ENCODE measurements around the gene ANKRD12. TPM values are rescaled to one million over a fixed set of nuclear protein-coding genes. Genes with fewer than 3 reads are reported as not detected.
A peak's percentile ranks its signal among the peaks of the same experiment; 100 is the strongest.
"Not testable (repeated sequence)": the region's sequence is repeated elsewhere in the genome, so short reads cannot be mapped to it uniquely, and the experiment has no call there.

The ANKRD12 gene
- 44.1 TPM for total RNA-seq
- long read RNA-seq, partial matches to known transcripts: 2 of 8 reads
- long read RNA-seq, other reads (novel, unspliced or antisense): 6 of 8 reads

DNA sequence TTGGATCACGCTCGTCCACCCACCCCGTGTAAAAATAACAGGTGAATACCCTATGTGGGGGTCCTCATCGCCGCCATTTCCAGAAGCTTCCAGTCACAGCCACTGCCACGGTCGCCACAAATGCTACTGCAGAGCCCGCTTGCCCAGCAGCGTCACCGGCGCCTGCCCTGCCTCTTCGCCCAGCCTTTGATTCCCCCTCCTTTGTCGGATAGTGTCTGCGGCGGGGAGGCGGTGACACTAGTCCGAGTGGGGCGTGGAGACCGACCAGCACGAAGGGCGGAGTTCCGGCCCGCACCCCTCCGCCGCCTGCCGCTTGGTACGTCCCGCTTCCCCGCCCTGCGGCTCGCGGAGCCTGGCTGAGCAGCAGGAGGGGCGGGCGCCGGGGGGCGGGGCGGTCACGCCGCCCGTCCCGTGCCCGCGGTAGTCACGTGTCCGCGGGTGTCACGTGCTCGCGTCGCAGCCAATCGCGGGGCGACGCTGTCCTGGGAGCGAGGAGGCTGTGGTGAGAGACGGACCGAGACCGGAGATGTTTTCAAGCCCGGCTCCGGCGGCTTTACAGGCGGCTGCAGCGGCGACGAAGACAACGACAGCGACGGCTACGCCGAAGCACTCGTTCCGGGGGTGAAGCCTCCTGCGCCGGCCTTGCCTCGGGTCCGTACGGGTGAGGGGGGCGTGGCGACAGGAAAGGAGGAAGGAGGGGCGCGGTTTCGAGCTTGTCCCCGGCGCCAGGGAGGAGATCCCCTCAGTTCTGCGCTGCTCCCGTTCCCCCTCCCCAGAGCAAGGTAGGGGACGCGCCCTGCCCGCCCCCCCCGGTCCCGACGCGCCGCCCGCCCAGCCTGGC lies at the start of gene ANKRD12:
Gene ANKRD12 (plus strand): TSS at position 467 of the 841 bp plus-strand sequence. CDS start 45,652 bp downstream, outside the sequence.
- intact Hi-C loops (cut with DNase I): loop anchor here (1.0 kb wide), 1 partner anchor 34 kb away; the partner anchor contains the start of gene NDUFV2
- peak; percentile 99 for DNase-seq (ENCODE audit: missing footprints)
- ATAC-seq: peak; percentile 98

- no peak for DNase-seq (ENCODE audit: missing footprints)
- no peak for ATAC-seq
- intact Hi-C loops (cut with DNase I): no loop called here
Observed at GRCh38 chr18:9087144-9087543, 49.4 kb upstream of the ANKRD12 start.

GRCh38 chr18:9088252-9088651 lies 48.3 kb upstream of the ANKRD12 start:
- no peak for DNase-seq (ENCODE audit: missing footprints)
- intact Hi-C loops (cut with DNase I): no loop called here
- ATAC-seq: no peak

GRCh38 chr18:9088727-9089126 lies 47.9 kb upstream of the ANKRD12 start:
- not testable (repeated sequence) for ATAC-seq; DNase-seq (ENCODE audit: missing footprints)

GRCh38 chr18:9090578-9090977 lies 46.0 kb upstream of the ANKRD12 start:
- DNase-seq (ENCODE audit: missing footprints) (no peak), ATAC-seq (no peak)
- intact Hi-C loops (cut with DNase I): no loop called here

More at GRCh38 chr18:9088727-9089126, 47.9 kb upstream of the ANKRD12 start:
- intact Hi-C loops (cut with DNase I): not testable (repeated sequence)

- ATAC-seq: no peak
- intact Hi-C loops (cut with DNase I): no loop called here
- DNase-seq (ENCODE audit: missing footprints): no peak
Observed at GRCh38 chr18:9091066-9091476, 45.5 kb upstream of the ANKRD12 start.

DNA sequence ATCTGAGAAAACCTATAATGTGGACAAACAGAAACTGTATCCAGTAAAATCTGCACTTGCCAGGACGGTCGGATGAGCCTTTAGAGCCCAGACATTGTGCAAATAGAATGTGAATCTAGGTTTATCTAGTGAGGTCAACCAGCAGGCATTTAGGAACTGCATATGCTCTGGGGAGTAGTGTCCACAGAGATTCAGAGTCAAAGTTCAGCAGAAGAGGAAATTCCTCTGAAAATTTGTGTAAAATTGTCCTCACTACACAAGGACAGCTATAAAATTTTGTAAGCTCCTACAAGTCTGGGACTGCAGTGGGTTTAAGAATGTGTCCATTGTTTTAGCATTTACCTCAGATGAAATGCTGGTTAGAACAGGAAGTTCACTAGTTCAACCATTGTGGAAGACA lies 43.9 kb upstream of the ANKRD12 start:
- no peak for ATAC-seq
- intact Hi-C loops (cut with DNase I): no loop called here
- DNase-seq (ENCODE audit: missing footprints): no peak

DNA sequence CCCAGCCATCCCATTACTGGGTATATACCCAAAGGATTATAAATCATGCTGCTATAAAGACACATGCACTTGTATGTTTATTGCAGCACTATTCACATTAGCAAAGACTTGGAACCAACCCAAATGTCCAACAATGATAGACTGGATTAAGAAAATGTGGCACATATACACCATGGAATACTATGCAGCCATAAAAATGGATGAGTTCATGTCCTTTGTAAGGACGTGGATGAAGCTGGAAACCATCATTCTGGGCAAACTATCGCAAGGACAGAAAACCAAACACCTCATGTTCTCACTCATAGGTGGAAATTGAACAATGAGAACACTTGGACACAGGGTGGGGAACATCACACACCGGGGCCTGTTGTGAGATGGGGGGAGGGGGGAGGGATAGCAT lies 43.5 kb upstream of the ANKRD12 start:
- ATAC-seq; intact Hi-C loops (cut with DNase I); DNase-seq (ENCODE audit: missing footprints): not testable (repeated sequence)

GRCh38 chr18:9094307-9095226 lies 42.0 kb upstream of the ANKRD12 start:
- no peak for DNase-seq (ENCODE audit: missing footprints)
- no peak for ATAC-seq
- intact Hi-C loops (cut with DNase I): no loop called here

DNA sequence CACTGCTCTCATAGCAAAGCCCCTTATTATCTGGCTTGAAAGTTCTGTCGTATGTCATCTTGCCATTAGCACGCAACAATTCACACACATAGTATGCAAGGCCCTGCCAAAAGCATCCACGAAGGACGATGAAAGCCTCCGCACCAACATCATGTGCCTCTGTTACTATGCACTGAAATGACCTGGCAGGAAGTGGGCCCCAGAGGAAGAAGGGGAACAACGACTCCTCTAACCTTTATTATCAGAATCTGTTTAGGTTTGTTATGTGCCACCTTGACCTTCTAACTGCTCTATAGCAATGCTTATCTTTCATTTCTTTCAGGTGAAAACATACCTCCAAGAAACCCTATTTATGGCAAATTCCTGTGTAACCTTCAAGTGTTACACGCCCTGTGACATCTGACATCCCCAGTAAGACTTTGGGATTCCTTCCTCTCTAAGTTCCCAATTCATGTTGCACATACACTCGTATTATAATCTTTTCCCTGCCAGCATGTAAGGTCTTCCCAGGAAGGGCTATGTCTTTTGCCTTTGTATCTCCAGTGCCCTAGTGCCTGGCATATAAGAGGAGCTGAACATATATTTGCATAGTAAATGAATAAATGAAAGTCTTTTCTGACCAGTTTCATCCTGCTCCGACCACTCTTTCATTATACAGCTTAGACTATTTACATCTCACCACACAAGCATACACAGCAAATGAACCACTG lies 41.1 kb upstream of the ANKRD12 start:
- intact Hi-C loops (cut with DNase I): no loop called here
- DNase-seq (ENCODE audit: missing footprints): no peak
- ATAC-seq: no peak

DNA sequence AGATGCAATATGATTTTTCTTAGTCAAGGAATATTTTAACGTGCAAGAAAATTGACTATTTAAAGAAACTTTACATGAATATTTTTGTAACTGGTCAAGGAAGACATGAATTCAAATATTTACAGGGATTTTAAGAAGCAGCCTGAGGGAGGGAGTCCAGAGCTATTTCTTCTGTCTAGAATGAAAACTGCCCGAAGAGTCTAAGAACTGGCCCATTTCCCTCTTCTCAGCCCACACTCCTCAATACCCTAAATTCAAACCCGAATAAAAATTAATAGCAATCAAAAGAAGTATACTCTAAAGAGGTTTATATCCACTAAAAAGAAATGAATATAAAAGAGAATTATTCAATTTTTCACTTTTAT lies 40.6 kb upstream of the ANKRD12 start:
- no peak for ATAC-seq
- no peak for DNase-seq (ENCODE audit: missing footprints)
- intact Hi-C loops (cut with DNase I): no loop called here

- ATAC-seq (no peak), DNase-seq (ENCODE audit: missing footprints) (no peak)
- intact Hi-C loops (cut with DNase I): no loop called here
Observed at GRCh38 chr18:9096685-9097084, 39.9 kb upstream of the ANKRD12 start.

DNA sequence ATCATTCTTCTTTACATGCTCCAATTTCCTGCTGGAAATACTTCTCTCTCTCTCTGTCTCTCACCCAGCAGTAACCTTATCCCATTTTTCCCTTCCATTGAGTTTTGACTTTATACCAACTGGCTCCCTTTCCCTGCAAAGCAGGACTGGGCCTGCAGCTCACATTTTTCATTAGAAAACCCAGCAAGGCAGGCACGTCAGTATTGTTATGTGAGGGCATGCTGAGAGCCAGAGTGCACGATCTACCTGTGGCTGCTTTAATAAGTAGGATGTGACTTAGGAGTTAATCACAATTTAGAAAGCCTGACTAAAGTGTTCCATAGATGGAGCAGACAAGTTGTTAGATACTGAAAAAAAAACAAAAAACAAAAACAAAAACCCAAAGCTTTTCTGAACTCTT lies 39.2 kb upstream of the ANKRD12 start:
- DNase-seq (ENCODE audit: missing footprints): no peak
- no peak for ATAC-seq
- intact Hi-C loops (cut with DNase I): no loop called here

- no peak for DNase-seq (ENCODE audit: missing footprints)
- ATAC-seq: no peak
- intact Hi-C loops (cut with DNase I): no loop called here
Observed at GRCh38 chr18:9100796-9101195, 35.8 kb upstream of the ANKRD12 start.

DNA sequence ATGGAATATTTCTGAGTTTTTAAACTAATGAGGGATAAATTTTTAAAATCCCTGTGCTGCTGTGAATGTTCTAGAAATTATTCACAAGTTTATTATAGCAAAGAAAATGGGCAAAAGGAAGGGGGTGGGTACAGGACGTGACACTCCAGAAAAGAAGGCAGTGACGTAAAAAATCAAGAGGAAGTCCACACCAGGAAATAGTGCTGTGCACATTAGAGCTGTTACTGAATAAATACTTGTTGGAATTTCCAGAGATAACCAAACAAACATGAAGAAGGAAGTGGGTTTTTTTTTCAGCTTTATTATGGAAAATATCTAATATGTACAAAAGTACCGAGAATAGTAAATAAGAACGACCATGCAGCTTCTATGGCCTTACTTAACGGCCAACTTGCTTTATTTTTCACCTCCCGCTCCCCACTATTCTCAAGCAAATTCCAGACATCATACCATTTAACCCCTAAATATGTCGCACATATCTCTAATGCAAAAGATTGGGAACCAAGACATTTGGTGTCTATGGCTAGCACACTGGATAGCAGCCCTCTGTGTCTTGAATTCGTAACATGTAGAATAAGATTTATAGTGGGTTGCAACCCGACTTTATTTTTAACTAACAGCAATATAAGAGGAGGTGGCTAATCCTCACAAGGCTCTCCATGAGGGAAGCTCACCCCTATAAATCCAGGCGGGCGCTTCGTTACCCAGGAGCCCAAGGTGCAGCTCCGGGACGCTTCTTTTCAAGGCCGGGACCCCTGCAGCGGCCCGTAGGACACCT lies 34.7 kb upstream of the ANKRD12 start:
- intact Hi-C loops (cut with DNase I): loop anchor here (1.0 kb wide), 1 partner anchor 34 kb away; the partner anchor contains the start of gene ANKRD12
- ATAC-seq: no peak
- no peak for DNase-seq (ENCODE audit: missing footprints)

DNA sequence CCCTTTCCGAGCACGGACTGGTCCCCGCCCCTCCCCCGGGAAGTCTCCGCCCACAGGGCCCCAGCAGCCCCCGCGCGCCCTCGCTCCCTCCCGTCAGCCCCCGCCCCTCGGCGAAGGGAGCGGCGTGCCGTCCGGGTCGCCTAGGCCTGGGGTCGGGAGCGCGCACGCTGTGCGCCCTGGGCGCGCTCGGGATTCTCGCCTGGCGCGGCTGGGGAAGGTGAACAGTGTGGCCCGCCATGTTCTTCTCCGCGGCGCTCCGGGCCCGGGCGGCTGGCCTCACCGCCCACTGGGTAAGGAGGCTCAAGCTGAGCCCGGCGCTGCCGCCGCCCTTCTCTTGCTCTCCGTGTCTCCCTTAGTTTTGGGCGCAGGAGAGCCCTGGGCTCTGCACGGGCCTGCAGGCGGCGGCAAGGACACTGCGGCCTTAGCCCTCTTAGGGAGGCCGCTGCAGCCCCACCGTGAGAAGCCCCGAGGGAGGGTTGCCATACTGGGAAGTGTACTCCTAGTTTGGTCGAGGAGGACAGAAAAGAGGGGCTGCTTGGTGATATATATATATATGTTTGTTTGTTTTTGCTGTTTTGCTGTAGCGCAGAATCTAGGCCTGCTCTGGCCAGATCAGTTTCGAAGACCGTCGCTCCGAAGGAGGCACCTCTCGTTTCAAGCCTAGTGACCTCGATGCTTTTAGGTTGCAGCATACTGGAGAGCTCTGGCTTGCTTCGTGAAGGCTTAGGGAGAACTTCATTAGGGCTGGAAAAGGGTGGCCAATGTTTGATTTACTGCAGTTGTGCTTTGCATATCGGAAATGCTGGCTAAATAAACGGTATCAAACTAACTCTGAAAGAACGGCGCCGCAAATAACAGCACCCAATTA lies 33.8 kb upstream of the ANKRD12 start, which contains the start of gene NDUFV2:
Gene NDUFV2 (plus strand): TSS at position 192 of the 868 bp plus-strand sequence. CDS start 45 bp downstream, at position 237.
- peak; percentile 99 for ATAC-seq
- intact Hi-C loops (cut with DNase I): loop anchor here (1.0 kb wide), 1 partner anchor 34 kb away; the partner anchor contains the start of gene ANKRD12
- DNase-seq (ENCODE audit: missing footprints): peak; percentile 99

DNA sequence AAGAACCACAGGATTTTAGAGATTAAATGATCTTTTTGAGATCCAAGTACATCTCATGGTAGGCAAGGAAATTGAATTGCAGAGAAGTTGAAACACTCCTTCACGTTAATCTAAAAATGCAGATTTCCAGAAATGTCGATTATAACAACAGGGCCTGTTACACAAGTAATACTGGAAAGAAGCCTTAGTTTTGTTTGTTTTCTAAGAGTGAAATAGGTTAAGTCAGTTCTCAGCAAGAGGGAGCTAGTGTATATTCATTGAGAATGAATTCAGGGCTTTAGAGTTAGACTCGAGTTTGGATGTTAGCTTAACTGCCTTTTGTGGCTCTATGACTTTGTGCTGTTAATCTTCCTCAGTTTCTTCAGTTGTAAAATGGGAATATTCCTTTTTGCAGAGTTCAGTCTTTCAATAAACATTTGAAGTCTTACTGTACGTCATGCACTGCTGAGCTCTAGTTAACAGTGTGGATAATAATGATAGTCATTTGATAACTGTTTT lies 33.2 kb upstream of the ANKRD12 start:
- no peak for DNase-seq (ENCODE audit: missing footprints)
- ATAC-seq: no peak
- intact Hi-C loops (cut with DNase I): no loop called here

All from Right ventricle myocardium inferior (tissue), 1 donor.